Measurements from ENCODE around the gene DRC1.

The DRC1 gene

DNA sequence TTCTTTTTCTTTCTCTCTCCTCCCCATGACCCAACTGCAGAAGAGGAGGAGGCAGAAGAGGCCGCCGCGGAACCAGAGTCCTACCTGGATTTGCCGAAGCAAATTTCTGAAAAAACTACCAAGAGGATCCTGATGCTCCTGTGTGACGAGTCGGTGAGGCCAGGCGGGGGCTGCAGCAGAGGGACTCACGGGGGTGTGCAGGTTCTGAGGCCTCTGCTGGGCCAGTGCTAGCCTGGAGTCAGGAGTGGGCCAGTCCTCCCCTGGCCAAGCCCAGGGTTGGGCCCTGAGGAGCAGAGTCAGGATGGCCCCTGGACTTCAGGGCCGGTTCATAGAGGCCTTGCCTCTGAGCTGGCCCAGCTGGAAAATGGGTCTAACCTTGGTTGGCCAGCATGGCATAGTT, 46.9 kb downstream of the DRC1 start:
- no peak for DNase-seq (ENCODE audit: low spot score)

DNA sequence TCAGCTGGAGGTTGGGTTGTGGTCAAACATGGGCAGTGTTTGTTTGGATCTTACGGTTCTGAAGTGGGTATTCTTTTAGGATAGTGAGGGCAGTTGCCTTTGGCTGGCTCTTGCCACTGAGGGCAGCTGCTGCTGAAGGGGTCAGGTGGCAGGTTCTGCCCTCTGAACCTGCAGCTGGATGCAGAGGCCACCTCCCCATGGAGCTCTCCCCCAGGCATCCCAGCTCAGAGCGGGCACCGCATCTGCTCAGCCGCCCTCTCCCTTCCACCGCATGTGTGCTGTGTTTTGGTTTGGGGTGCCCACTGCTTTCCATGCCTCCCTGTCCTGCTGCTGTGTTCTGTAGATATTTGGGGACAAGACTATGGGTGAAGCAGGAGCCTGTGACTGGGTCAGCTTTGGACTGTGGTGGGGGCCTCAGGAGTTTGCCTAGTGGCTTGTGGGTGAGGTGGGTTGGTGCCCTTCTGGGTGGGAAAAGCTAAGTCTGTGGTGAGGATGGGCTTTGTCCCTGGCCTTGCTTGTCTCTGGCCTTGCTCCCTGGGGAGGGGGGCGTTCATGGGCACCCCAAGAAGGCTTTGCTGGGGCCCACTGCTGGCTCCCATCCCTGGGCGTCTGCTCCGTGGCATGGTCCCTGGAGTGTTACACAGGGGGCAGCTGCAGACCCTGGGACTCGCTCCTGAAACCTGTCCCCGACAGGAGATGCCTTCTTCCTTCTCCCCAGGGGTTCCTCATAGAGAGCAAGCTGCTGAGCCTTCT, 47.7 kb downstream of the DRC1 start:
- no peak for DNase-seq (ENCODE audit: low spot score)

GRCh38 chr2:26450031-26450635, 48.4 kb downstream of the DRC1 start:
- no peak for DNase-seq (ENCODE audit: low spot score)

GRCh38 chr2:26451700-26452099, 50.0 kb downstream of the DRC1 start:
- no peak for DNase-seq (ENCODE audit: low spot score)

GRCh38 chr2:26453421-26454329, 52.0 kb downstream of the DRC1 start:
- DNase-seq (ENCODE audit: low spot score): no peak

DNA sequence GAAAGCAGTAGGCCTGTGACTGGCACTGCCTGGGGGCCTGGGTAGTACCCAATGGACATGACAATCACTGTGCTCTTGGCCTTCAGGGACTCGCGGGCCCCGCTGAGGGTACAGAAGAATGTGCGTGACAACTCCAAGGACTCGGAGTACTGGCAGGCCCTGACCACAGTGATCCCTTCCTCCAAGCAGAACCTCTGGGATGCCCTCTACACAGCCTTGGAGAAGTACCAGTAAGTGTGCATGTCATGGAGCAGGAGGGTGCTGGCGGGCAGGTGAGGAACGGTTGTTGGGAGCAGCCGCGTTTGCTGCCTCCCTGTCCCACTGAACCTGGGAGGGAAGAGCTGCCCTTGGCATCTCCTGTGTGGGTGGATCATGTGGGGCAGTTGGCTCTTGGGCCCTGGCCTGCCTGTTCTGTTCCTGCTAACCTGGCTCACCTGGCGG, 52.9 kb downstream of the DRC1 start:
- DNase-seq (ENCODE audit: low spot score): no peak

- no peak for DNase-seq (ENCODE audit: low spot score)
Measured at GRCh38 chr2:26455037-26455669, 53.4 kb downstream of the DRC1 start.

GRCh38 chr2:26455670-26456439, 54.1 kb downstream of the DRC1 start:
- DNase-seq (ENCODE audit: low spot score): no peak

GRCh38 chr2:26456440-26457250, 54.9 kb downstream of the DRC1 start:
- no peak for DNase-seq (ENCODE audit: low spot score)

DNA sequence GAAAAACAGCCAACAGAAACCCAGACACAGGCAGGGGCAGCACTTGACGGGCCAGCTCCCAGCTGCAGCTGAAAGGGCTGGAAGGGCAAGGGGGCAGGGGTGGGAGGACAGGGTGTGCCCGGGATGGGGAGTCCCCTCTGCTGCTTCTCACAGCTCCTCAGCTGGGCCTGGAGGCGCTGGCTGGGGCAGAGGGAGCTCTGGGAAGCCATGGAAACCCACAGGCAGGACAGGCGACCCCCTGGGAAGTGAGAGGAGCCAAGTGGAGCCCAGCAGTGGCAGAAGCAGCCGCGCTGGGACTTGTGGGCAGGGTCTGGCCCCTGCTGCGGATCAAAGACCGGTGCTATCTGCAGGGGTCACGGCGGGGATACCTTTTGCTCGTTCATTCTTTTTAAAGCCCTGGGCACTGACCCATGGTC, 55.5 kb downstream of the DRC1 start:
- DNase-seq (ENCODE audit: low spot score): no peak

GRCh38 chr2:26457695-26458364, 56.1 kb downstream of the DRC1 start:
- DNase-seq (ENCODE audit: low spot score): no peak

GRCh38 chr2:26458365-26459042, 56.8 kb downstream of the DRC1 start:
- DNase-seq (ENCODE audit: low spot score): no peak

DNA sequence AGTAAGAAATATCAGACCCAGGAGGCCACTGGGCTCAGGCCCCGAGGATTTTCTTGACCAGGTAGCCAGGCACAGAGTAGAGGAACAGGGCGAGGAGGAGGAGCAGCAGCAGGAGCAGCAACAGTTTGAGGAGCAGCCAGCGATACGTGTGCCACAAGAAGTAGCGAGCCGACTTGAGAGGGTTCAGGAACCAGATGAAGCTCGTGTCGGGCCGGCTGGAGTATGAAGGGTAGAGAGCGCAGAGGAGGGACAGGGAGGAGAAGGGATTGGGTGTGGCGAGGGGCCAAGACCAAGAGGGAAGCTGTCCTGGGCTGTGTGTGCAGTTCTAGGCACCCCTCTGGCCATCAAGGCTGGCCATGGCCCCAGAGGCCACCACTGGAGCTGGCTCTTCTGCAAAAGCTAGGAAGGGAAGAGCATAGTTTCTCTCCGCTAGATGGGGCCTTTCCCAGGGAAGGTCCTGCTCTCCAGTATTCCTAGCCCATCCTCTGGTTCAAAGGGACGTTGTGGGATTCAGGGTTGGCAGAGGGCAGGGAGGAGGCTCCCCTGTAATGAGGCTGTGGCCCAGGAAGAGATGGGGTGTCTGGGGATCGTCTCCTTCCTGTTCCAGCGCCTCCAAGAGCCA, 58.4 kb downstream of the DRC1 start:
- DNase-seq (ENCODE audit: low spot score): no peak

DNA sequence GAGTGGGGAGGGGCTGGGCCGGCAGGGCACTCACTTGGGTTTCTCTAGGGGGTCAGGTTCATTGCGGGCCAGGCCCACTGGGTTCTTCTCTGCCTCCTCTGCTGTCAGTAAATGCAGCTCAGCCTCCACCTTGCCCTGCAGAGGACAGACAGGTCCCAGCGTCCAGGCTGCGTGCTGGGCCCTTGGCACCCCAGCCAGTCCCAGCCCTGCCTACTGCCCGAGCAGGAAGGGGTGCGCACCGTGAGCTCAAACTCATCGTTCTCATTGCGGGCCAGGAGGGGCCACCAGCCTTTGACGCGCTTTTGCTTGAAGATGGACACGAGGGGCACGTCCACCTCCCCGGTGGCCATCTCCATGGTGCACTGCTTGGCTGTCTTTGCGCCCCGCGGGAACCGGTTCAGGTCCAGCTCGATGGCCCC, 58.9 kb downstream of the DRC1 start:
- no peak for DNase-seq (ENCODE audit: low spot score)

GRCh38 chr2:26461601-26462023, 59.9 kb downstream of the DRC1 start:
- DNase-seq (ENCODE audit: low spot score): no peak

GRCh38 chr2:26462100-26462499, 60.4 kb downstream of the DRC1 start:
- no peak for DNase-seq (ENCODE audit: low spot score)

DNA sequence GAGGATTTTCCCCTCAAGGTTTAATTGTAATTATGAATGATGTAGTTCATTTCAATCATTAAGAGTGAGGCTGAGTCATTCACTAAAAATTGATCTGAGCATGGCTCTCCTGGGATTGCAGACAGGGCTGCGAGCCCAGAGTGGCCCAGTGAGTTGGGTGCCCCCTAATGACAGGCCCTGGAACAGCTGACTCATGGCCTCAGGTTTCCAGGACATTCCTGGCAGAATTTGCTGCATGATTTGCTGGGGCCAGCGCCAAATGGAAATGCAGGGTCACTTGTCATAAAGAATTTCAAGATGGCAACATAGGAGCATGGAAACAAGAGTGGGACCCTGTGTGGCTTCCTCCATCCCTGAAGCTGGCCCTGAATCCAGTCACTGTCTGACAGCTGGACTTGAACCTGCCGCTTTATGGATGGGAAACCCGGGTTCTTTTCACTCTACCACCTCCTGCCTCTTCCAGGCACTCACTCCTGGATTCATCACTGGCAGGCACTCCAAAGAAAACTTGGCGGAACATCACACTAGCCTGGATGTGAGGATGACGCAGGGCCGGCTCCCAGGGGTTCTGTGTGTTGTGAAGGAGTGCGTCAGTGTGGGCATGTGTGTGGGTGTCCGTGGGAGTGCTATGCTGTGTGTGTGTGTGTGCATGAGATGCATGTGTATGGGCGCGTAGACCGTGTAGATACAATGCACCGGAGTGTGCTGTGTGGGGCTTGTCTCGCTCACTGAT, 61.0 kb downstream of the DRC1 start:
- DNase-seq (ENCODE audit: low spot score): peak; percentile 35

Measured in hematopoietic multipotent progenitor cell treated with erythropoietin and hydrocortisone succinate and interleukin-3 and kit ligand, for 15 days (in vitro differentiated cells).